ENCODE data around the gene TSPAN9. TPM values are rescaled to one million over a fixed set of nuclear protein-coding genes. Genes with fewer than 3 reads are reported as not detected.

The TSPAN9 gene
- total and polyA plus RNA-seq, 11 donors: 70.0 to 387 (median 151) TPM

DNA sequence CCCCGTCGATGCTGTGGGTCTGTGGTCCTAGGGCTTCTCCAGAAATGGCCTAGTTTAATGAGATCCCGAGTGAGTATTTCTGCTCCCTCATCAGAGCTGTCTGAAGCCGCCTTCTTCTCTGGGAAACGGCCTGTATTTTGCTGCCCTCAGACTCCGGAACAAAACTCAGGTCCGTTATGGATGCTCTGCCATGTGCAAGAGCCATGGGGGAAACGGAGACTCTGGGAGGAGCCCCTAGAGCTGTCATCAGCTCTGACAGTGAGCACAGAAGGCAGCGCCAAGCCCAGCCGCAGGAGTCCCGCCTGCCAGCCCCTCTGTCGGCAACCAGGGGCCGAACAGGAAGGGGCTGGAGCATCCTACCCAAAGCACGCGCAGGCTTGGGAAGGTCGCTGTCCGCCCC lies 221.4 kb downstream of the TSPAN9 start:
- Histone ChIP-seq H3K27ac (no peak overlapping the region), H3K9me3 (no peaks in the 10 kb centered on the region), H3K4me3 (no peak overlapping the region), H3K4me1 (peaks cover 0 to 46% (median 38%) of the 10 kb centered on the region in 12 donors), H3K27me3 (no peaks in the 10 kb centered on the region), H3K36me3 (no peaks in the 10 kb centered on the region)
- no peak for TF ChIP-seq CTCF (IDR thresholded peaks at IDR 0.05)
- no peak for TF ChIP-seq POLR2A (IDR thresholded peaks at IDR 0.05)
- intact Hi-C loops (cut with DNase I): loop anchor here in 2 of 10 donors (2.0 to 10.0 kb wide), 2 partner anchors 476 to 504 kb away; no protein-coding TSS in a partner anchor
- DNase-seq (no peak), ATAC-seq (no peak)
- WGBS, 4 donors: 31 to 43% (median 39%) methylated on average over 17 of the region's 17 CpGs

- Histone ChIP-seq H3K4me3 (peak overlapping the region in 4 of 12 donors; percentile 4 to 33 (median 16)), H3K27ac (peak overlapping the region in 6 of 12 donors; percentile 7 to 62 (median 40)), H3K9me3 (no peaks in the 10 kb centered on the region), H3K27me3 (no peaks in the 10 kb centered on the region), H3K4me1 (peaks cover 0 to 30% (median 26%) of the 10 kb centered on the region in 12 donors), H3K36me3 (no peaks in the 10 kb centered on the region)
- 2 to 4% (median 4%) methylated on average over 23 to 32 of the region's 32 CpGs for WGBS, 4 donors
- DNase-seq (peak; percentile 89 to 93 (median 92)), ATAC-seq (peak; percentile 55 to 81 (median 67))
- TF ChIP-seq CTCF (IDR thresholded peaks at IDR 0.05): peak; percentile 67 to 97 (median 96)
- TF ChIP-seq POLR2A (IDR thresholded peaks at IDR 0.05): no peak
- intact Hi-C loops (cut with DNase I): loop anchor here (1.0 to 10.0 kb wide), 15 partner anchors 37 to 505 kb away; no protein-coding TSS in a partner anchor
These were observed 223.0 kb downstream of the TSPAN9 start for GRCh38 chr12:3299929-3300832.

- ATAC-seq (no peak), DNase-seq (no peak)
- TF ChIP-seq CTCF (IDR thresholded peaks at IDR 0.05): peak in 1 of 12 donors; percentile 2
- TF ChIP-seq POLR2A (IDR thresholded peaks at IDR 0.05): no peak
- peaks cover 0 to 23% (median 19%) of the 10 kb centered on the region in 12 donors for H3K4me1 ChIP-seq
- intact Hi-C loops (cut with DNase I): loop anchor here (1.0 to 10.0 kb wide), 15 partner anchors 36 to 504 kb away; no protein-coding TSS in a partner anchor
- H3K9me3 ChIP-seq: no peaks in the 10 kb centered on the region
- 57 to 76% (median 63%) methylated on average over 5 to 10 of the region's 10 CpGs for WGBS, 4 donors
- H3K4me3 ChIP-seq: no peak overlapping the region
- H3K27ac ChIP-seq: peak overlapping the region in 1 of 12 donors; percentile 60
- no peaks in the 10 kb centered on the region for H3K36me3 ChIP-seq
- H3K27me3 ChIP-seq: no peaks in the 10 kb centered on the region
These were observed 223.7 kb downstream of the TSPAN9 start for GRCh38 chr12:3300833-3301401.

Data from heart left ventricle (tissue), 16 donors.